ENCODE measurements around the gene KRT7.

DNA sequence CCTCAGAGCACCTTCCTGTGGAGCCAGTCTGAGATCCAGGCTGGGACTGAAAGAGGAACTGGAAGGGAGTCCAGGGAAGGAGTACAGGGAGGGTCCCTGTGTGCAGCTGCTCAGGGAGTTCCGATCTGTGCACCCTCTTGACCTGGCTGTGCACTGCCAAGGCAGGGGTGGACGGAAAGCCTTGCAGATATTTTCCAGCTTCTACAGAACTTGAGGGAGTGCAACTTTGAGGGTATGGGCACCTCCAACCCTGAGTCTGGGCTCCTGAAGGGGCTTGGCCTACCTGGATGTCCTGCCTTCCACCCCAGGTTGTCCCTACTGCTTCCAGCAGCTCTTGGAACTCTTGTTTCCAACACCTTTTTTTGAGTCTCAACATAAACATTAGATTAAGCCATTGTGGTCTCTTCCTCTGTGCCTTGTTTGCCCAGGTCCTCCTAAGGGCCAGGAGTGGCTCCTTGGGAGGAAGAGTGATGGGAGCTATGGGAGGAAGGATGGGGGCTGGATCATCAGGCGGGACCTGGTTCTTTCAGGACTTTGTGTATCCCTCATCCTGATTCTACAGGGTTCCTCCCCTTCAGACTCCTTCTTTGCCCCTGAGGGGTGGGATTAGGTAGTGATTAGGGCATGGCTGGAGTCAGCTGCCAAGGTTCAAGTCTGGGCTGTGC is 3.5 kb downstream of the KRT7 start:
- TF ChIP-seq TEAD4 (IDR thresholded peaks at IDR 0.05; ENCODE audit: borderline replicate concordance, insufficient read depth) = no peak
- TF ChIP-seq MEF2A (IDR thresholded peaks at IDR 0.05; ENCODE audit: borderline replicate concordance, low read depth) = no peak
- TF ChIP-seq EZH2phosphoT487 (IDR thresholded peaks at IDR 0.05; ENCODE audit: borderline replicate concordance, low read depth) = no peak
- TF ChIP-seq ZBTB33 (IDR thresholded peaks at IDR 0.05; ENCODE audit: borderline replicate concordance, low read depth) = no peak
- TF ChIP-seq, protein P1, sequence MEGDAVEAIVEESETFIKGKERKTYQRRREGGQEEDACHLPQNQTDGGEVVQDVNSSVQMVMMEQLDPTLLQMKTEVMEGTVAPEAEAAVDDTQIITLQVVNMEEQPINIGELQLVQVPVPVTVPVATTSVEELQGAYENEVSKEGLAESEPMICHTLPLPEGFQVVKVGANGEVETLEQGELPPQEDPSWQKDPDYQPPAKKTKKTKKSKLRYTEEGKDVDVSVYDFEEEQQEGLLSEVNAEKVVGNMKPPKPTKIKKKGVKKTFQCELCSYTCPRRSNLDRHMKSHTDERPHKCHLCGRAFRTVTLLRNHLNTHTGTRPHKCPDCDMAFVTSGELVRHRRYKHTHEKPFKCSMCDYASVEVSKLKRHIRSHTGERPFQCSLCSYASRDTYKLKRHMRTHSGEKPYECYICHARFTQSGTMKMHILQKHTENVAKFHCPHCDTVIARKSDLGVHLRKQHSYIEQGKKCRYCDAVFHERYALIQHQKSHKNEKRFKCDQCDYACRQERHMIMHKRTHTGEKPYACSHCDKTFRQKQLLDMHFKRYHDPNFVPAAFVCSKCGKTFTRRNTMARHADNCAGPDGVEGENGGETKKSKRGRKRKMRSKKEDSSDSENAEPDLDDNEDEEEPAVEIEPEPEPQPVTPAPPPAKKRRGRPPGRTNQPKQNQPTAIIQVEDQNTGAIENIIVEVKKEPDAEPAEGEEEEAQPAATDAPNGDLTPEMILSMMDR (IDR thresholded peaks at IDR 0.05) = no peak
- no peak for TF ChIP-seq JUND (IDR thresholded peaks at IDR 0.05)
- TF ChIP-seq EP300 (IDR thresholded peaks at IDR 0.05; ENCODE audit: borderline replicate concordance in 1 of 2, low read depth in 1 of 2, low read length in 1 of 2) = no peak

All from SK-N-SH (cell line).